ENCODE results near the gene CLSTN2.
A peak's percentile ranks its signal among the peaks of the same experiment; 100 is the strongest.

Gene CLSTN2

DNA sequence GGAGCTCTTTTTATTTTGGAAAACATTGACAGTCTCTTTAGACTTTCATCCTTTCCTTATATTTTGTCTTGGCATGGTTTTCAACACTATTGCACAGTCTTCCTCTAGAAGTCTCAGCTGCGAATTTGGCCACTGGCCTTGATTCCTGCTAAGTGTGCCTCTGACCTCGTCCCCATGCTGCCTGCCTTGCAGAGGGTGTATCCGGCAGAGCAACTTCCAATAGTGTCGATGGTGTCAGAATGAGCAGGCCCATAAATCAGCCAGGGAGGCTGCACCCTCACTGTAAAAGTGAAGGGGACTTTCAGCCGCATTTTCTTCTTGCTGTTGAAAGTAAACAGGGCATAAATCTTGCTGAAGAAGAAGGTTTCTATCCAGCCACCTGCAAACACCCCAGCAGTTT is 406.2 kb downstream of the CLSTN2 start:
- Histone ChIP-seq H3K79me1 (ENCODE audit: low read length) (no peaks in the 10 kb centered on the region), H3K27me3 (ENCODE audit: insufficient read depth, low read length) (no peaks in the 10 kb centered on the region), H2AK5ac (ENCODE audit: low read length) (no peak overlapping the region), H3K23ac (ENCODE audit: low read length) (no peak overlapping the region), H2BK5ac (ENCODE audit: low read depth, low read length, poor library complexity) (no peak overlapping the region), H4K12ac (ENCODE audit: low read depth, low read length) (no peak overlapping the region), H3K18ac (ENCODE audit: low read length) (no peak overlapping the region), H2AFZ (ENCODE audit: insufficient read depth, low read length, poor library complexity) (no peak overlapping the region), H4K91ac (ENCODE audit: low read depth, low read length) (no peak overlapping the region), H3K4ac (ENCODE audit: low read depth, low read length) (no peak overlapping the region), H3K14ac (ENCODE audit: low read length) (no peak overlapping the region), H3K9me3 (ENCODE audit: insufficient read depth, low read depth, low read length) (no peaks in the 10 kb centered on the region), H3K4me3 (ENCODE audit: low read depth, low read length) (no peak overlapping the region), H3K27ac (ENCODE audit: low read depth, low read length) (no peak overlapping the region), H3K4me1 (ENCODE audit: control insufficient read depth in 1 of 2, insufficient read depth in 2 of 2, low read length in 2 of 2) (peaks cover 0 to under 1% of the 10 kb centered on the region in 2 experiments), H2BK120ac (ENCODE audit: insufficient read depth, low read length, poor library complexity) (no peak overlapping the region), H3K4me2 (ENCODE audit: low read length) (no peak overlapping the region), H3K36me3 (ENCODE audit: control insufficient read depth in 1 of 2, insufficient read depth in 2 of 2, low read length in 2 of 2) (no peaks in the 10 kb centered on the region), H4K8ac (ENCODE audit: low read depth, low read length) (no peak overlapping the region), H3K79me2 (ENCODE audit: control insufficient read depth, insufficient read depth, low read length, poor library complexity) (no peaks in the 10 kb centered on the region), H2BK12ac (ENCODE audit: low read length) (no peak overlapping the region), H3K9ac (ENCODE audit: low read length) (no peak overlapping the region)
- DNase-seq: no peak
- no CpG with 5 or more reads among the region's 5 CpGs for WGBS (ENCODE audit: extremely low coverage, insufficient coverage, insufficient read length)

DNA sequence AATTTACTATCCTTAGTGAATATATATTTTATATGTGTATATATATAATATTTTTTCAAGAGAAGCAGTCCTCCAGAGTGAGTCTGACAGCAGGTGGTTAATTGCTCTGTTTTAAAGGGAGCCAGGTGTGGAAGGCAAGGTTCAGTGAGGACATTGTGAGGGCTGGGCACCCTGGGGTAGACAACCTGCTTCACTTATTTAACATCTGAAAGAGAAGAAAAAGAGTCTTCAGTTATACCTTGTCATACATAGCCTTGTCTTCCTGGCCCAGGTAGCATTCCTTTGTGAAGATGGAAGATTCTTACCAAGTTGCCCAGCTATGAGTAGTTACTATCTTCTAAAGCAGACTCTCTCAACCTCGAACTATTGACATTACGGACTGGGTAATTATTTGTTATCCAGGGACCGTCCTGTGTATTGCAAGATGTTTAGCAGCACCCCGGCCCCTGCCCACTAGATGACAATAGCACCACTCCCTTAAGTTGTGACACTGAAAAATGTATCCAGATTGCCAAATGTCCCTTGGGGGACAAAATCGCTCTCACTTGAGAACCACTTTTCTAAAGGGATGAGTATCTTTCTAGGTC is 406.9 kb downstream of the CLSTN2 start:
- Histone ChIP-seq H3K79me1 (ENCODE audit: low read length) (no peaks in the 10 kb centered on the region), H3K18ac (ENCODE audit: low read length) (no peak overlapping the region), H4K8ac (ENCODE audit: low read depth, low read length) (no peak overlapping the region), H3K23ac (ENCODE audit: low read length) (no peak overlapping the region), H3K4me1 (ENCODE audit: control insufficient read depth in 1 of 2, insufficient read depth in 2 of 2, low read length in 2 of 2) (peaks cover 3% of the 10 kb centered on the region in 2 experiments), H2AFZ (ENCODE audit: insufficient read depth, low read length, poor library complexity) (no peak overlapping the region), H3K14ac (ENCODE audit: low read length) (no peak overlapping the region), H3K79me2 (ENCODE audit: control insufficient read depth, insufficient read depth, low read length, poor library complexity) (no peaks in the 10 kb centered on the region), H4K91ac (ENCODE audit: low read depth, low read length) (no peak overlapping the region), H3K9me3 (ENCODE audit: insufficient read depth, low read depth, low read length) (no peaks in the 10 kb centered on the region), H3K27ac (ENCODE audit: low read depth, low read length) (no peak overlapping the region), H2BK5ac (ENCODE audit: low read depth, low read length, poor library complexity) (no peak overlapping the region), H3K4me3 (ENCODE audit: low read depth, low read length) (no peak overlapping the region), H3K36me3 (ENCODE audit: control insufficient read depth in 1 of 2, insufficient read depth in 2 of 2, low read length in 2 of 2) (no peaks in the 10 kb centered on the region), H3K27me3 (ENCODE audit: insufficient read depth, low read length) (no peaks in the 10 kb centered on the region), H3K4me2 (ENCODE audit: low read length) (no peak overlapping the region), H3K4ac (ENCODE audit: low read depth, low read length) (no peak overlapping the region), H2BK120ac (ENCODE audit: insufficient read depth, low read length, poor library complexity) (no peak overlapping the region), H3K9ac (ENCODE audit: low read length) (no peak overlapping the region), H4K12ac (ENCODE audit: low read depth, low read length) (no peak overlapping the region), H2BK12ac (ENCODE audit: low read length) (no peak overlapping the region), H2AK5ac (ENCODE audit: low read length) (no peak overlapping the region)
- WGBS (ENCODE audit: extremely low coverage, insufficient coverage, insufficient read length): no CpG with 5 or more reads among the region's 5 CpGs
- no peak for DNase-seq

DNA sequence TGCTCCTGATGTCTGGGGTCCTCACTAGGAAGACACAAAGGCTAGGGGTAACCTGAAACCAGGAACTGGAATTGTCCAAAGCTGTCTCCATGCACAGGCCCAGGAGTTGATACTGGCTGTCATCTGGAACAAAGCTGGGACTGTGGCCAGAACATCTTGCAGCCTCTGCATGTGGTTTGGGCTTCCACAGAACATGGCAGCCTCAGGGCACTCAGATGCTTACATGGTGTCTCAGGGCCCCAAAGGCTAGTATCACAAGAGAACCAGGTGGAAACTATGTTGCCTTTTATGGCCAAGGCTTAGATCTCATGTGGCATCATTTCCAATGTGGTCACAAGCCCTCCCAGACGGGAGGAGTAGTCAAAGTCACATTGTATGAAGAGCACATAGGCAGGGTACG is 407.7 kb downstream of the CLSTN2 start:
- no peak overlapping the region for H3K9ac ChIP-seq (ENCODE audit: low read length)
- no peak overlapping the region for H2BK12ac ChIP-seq (ENCODE audit: low read length)
- no peak overlapping the region for H3K4me2 ChIP-seq (ENCODE audit: low read length)
- peak; percentile 47 to 55 for DNase-seq
- no peak overlapping the region for H3K4me3 ChIP-seq (ENCODE audit: low read depth, low read length)
- no peak overlapping the region for H2BK120ac ChIP-seq (ENCODE audit: insufficient read depth, low read length, poor library complexity)
- no peaks in the 10 kb centered on the region for H3K9me3 ChIP-seq (ENCODE audit: insufficient read depth, low read depth, low read length)
- no peak overlapping the region for H4K12ac ChIP-seq (ENCODE audit: low read depth, low read length)
- no peak overlapping the region for H3K18ac ChIP-seq (ENCODE audit: low read length)
- H3K27me3 ChIP-seq (ENCODE audit: insufficient read depth, low read length): no peaks in the 10 kb centered on the region
- H2BK5ac ChIP-seq (ENCODE audit: low read depth, low read length, poor library complexity): no peak overlapping the region
- peaks cover 3% of the 10 kb centered on the region in 2 experiments for H3K4me1 ChIP-seq (ENCODE audit: control insufficient read depth in 1 of 2, insufficient read depth in 2 of 2, low read length in 2 of 2)
- no peak overlapping the region for H3K23ac ChIP-seq (ENCODE audit: low read length)
- H3K27ac ChIP-seq (ENCODE audit: low read depth, low read length): no peak overlapping the region
- H4K91ac ChIP-seq (ENCODE audit: low read depth, low read length): no peak overlapping the region
- no peak overlapping the region for H2AFZ ChIP-seq (ENCODE audit: insufficient read depth, low read length, poor library complexity)
- H3K79me2 ChIP-seq (ENCODE audit: control insufficient read depth, insufficient read depth, low read length, poor library complexity): no peaks in the 10 kb centered on the region
- no peak overlapping the region for H4K8ac ChIP-seq (ENCODE audit: low read depth, low read length)
- H3K36me3 ChIP-seq (ENCODE audit: control insufficient read depth in 1 of 2, insufficient read depth in 2 of 2, low read length in 2 of 2): no peaks in the 10 kb centered on the region
- WGBS (ENCODE audit: extremely low coverage, insufficient coverage, insufficient read length): no CpG with 5 or more reads among the region's 2 CpGs
- H2AK5ac ChIP-seq (ENCODE audit: low read length): no peak overlapping the region
- H3K4ac ChIP-seq (ENCODE audit: low read depth, low read length): no peak overlapping the region
- H3K14ac ChIP-seq (ENCODE audit: low read length): no peak overlapping the region
- H3K79me1 ChIP-seq (ENCODE audit: low read length): no peaks in the 10 kb centered on the region

DNA sequence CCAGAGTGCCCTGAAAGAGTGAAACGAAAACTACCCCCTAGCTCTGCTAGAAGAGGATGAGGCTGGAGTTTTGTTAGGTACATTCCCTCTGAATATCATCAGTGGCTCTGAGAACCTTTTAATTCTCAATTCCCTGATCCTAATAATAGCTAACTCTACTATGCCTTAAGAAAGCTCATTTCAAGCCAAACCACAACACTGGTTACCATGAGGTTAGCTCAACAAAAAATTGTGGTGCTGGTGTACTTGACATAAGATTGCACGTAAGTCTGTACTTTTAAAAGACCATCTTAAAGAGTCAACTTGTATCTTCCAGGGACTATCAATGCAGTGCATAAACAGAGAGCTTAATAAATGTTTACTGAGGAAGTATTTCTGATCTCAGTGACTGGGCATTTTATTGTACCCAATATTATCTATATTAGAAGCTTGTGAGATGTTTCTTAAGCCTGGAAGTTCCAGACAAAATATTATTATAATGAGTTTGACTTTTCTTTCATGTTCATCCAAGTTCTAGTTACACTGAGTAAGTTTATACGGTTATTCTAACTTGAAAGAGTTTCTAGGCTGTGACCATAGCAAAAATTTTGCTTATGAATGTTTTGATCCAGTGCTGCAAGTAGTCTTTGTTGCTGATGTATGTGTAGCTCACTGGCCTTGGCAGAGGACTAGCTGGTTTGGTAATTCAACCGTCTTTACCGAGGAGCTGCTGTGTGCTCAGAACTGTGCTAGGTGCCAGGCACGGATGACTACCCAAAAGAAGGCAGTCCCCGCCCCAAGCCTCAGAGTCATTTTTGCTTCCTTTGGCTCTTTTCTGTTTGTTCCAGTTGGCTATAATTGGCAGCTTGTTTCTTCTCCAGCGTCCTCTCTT is 408.5 kb downstream of the CLSTN2 start:
- Histone ChIP-seq H3K18ac (ENCODE audit: low read length) (no peak overlapping the region), H3K79me2 (ENCODE audit: control insufficient read depth, insufficient read depth, low read length, poor library complexity) (no peaks in the 10 kb centered on the region), H3K4me3 (ENCODE audit: low read depth, low read length) (no peak overlapping the region), H2AFZ (ENCODE audit: insufficient read depth, low read length, poor library complexity) (no peak overlapping the region), H2BK120ac (ENCODE audit: insufficient read depth, low read length, poor library complexity) (no peak overlapping the region), H4K12ac (ENCODE audit: low read depth, low read length) (no peak overlapping the region), H2AK5ac (ENCODE audit: low read length) (no peak overlapping the region), H4K91ac (ENCODE audit: low read depth, low read length) (no peak overlapping the region), H3K23ac (ENCODE audit: low read length) (no peak overlapping the region), H3K9ac (ENCODE audit: low read length) (no peak overlapping the region), H3K4me2 (ENCODE audit: low read length) (no peak overlapping the region), H3K14ac (ENCODE audit: low read length) (no peak overlapping the region), H2BK5ac (ENCODE audit: low read depth, low read length, poor library complexity) (no peak overlapping the region), H3K9me3 (ENCODE audit: insufficient read depth, low read depth, low read length) (no peaks in the 10 kb centered on the region), H3K27ac (ENCODE audit: low read depth, low read length) (no peak overlapping the region), H3K27me3 (ENCODE audit: insufficient read depth, low read length) (no peaks in the 10 kb centered on the region), H4K8ac (ENCODE audit: low read depth, low read length) (no peak overlapping the region), H3K79me1 (ENCODE audit: low read length) (no peaks in the 10 kb centered on the region), H3K36me3 (ENCODE audit: control insufficient read depth in 1 of 2, insufficient read depth in 2 of 2, low read length in 2 of 2) (no peaks in the 10 kb centered on the region), H3K4me1 (ENCODE audit: control insufficient read depth in 1 of 2, insufficient read depth in 2 of 2, low read length in 2 of 2) (peaks cover 3% of the 10 kb centered on the region in 2 experiments), H3K4ac (ENCODE audit: low read depth, low read length) (no peak overlapping the region), H2BK12ac (ENCODE audit: low read length) (no peak overlapping the region)
- no CpG with 5 or more reads among the region's 8 CpGs for WGBS (ENCODE audit: extremely low coverage, insufficient coverage, insufficient read length)
- no peak for DNase-seq
